GM23248 (cell line): ENCODE measurements around the gene VPS35L. TPM values are rescaled to one million over a fixed set of nuclear protein-coding genes. Genes with fewer than 3 reads are reported as not detected.

Experiments
- DNase-seq: peaks from one replicate; pipeline ENCODE4 v3.0.0-alpha.2; 2015
- H2AFZ ChIP-seq: fragments of 200-600 bp; sonication (generic); 2 replicates; pipeline ENCODE4 v1.6.1; 2016; ENCODE audit warnings: antibody characterized with exemption
- H3F3A ChIP-seq: fragments of 200-600 bp; sonication (generic); 2 replicates; pipeline ENCODE4 v1.6.1; 2016; ENCODE audit warnings: mild to moderate bottlenecking, antibody characterized with exemption, mixed run types; ENCODE audit not compliant: insufficient read depth
- H3K27ac ChIP-seq: fragments of 200-600 bp; sonication (generic); 2 replicates; pipeline ENCODE4 v1.5.1; 2016; ENCODE audit warnings: mild to moderate bottlenecking
- H3K27me3 ChIP-seq: fragments of 200-600 bp; sonication (generic); replicated peaks from 2 replicates; pipeline ENCODE4 v1.6.1; 2016; ENCODE audit warnings: mild to moderate bottlenecking; ENCODE audit not compliant: insufficient read depth
- H3K36me3 ChIP-seq: fragments of 200-600 bp; sonication (generic); 2 replicates; pipeline ENCODE4 v1.6.1; 2016; ENCODE audit warnings: low read depth, mild to moderate bottlenecking
- H3K4me1 ChIP-seq: fragments of 200-600 bp; sonication (generic); 2 replicates; pipeline ENCODE4 v1.6.1; 2016; ENCODE audit warnings: mild to moderate bottlenecking; ENCODE audit not compliant: insufficient read depth
- H3K4me2 ChIP-seq: fragments of 200-600 bp; sonication (generic); one replicate; pipeline ENCODE4 v1.6.1; 2016; ENCODE audit warnings: mild to moderate bottlenecking; ENCODE audit not compliant: unreplicated experiment
- H3K4me3 ChIP-seq: fragments of 200-600 bp; sonication (generic); 2 replicates; pipeline ENCODE4 v1.5.1; 2016; ENCODE audit warnings: mild to moderate bottlenecking
- H3K79me2 ChIP-seq: fragments of 200-600 bp; sonication (generic); 2 replicates; pipeline ENCODE4 v1.6.1; 2016; ENCODE audit warnings: mild to moderate bottlenecking; ENCODE audit not compliant: insufficient read depth
- H3K9ac ChIP-seq: fragments of 200-600 bp; sonication (generic); 2 replicates; pipeline ENCODE4 v1.6.1; 2016; ENCODE audit warnings: mild to moderate bottlenecking
- H3K9me2 ChIP-seq: fragments of 200-600 bp; sonication (generic); 2 replicates; pipeline ENCODE4 v1.6.1; 2016; ENCODE audit warnings: mixed run types, mild to moderate bottlenecking, moderate library complexity; ENCODE audit not compliant: insufficient read depth
- H3K9me3 ChIP-seq: fragments of 200-600 bp; sonication (generic); one replicate; pipeline ENCODE4 v1.6.1; 2017; ENCODE audit warnings: low read depth
- H4K20me1 ChIP-seq: fragments of 200-600 bp; sonication (generic); 2 replicates; pipeline ENCODE4 v1.6.0; 2016; ENCODE audit not compliant: insufficient read depth
- EZH2 ChIP-seq: fragments of 200-600 bp; sonication (generic); IDR thresholded peaks from 2 replicates; pipeline ENCODE4 v1.6.1; 2018; ENCODE audit warnings: antibody characterized with exemption, mild to moderate bottlenecking; ENCODE audit not compliant: insufficient read depth, poor library complexity, severe bottlenecking
- EZH2phosphoT487 ChIP-seq: fragments of 200-600 bp; sonication (generic); IDR thresholded peaks from 2 replicates; pipeline ENCODE4 v1.6.1; 2018; ENCODE audit warnings: antibody characterized with exemption, moderate library complexity, mild to moderate bottlenecking, low read depth; ENCODE audit not compliant: insufficient read depth
- WGBS, 2 experiments: methylation state at CpG; one replicate each; pipeline ENCODE4 v1.1.6; 2015 to 2017; ENCODE audit warnings: low lambda C conversion rate in 2 of 2, low coverage in 1 of 2; ENCODE audit errors: missing lambda C conversion rate in 2 of 2; 5-methylcytosine and 5-hydroxymethylcytosine counted together
- in situ Hi-C: fragments of 300-500 bp; cut with MboI; formaldehyde crosslinking; loops from 2 replicates; pipeline ENCODE4 v1.15.0; 2020
- polyA plus RNA-seq: library from polyadenylated mRNA; unstranded; fragments of >200 nt; fragmentation: Nextera tagmentation; extraction: Ambion mirVana; gene quantifications from 2 replicates; pipeline ENCODE4 v1.2.1, GENCODE V29; 2016
- total RNA-seq: library from RNA; depleted of rRNA; stranded (reverse); fragments of >200 nt; shearing (Covaris generic); gene quantifications from 2 replicates; pipeline ENCODE4 v1.2.3, GENCODE V29; 2014

VPS35L gene
- total and polyA plus RNA-seq, 2 experiments from 2014 or later, result 19.9 to 58.2 TPM

DNA sequence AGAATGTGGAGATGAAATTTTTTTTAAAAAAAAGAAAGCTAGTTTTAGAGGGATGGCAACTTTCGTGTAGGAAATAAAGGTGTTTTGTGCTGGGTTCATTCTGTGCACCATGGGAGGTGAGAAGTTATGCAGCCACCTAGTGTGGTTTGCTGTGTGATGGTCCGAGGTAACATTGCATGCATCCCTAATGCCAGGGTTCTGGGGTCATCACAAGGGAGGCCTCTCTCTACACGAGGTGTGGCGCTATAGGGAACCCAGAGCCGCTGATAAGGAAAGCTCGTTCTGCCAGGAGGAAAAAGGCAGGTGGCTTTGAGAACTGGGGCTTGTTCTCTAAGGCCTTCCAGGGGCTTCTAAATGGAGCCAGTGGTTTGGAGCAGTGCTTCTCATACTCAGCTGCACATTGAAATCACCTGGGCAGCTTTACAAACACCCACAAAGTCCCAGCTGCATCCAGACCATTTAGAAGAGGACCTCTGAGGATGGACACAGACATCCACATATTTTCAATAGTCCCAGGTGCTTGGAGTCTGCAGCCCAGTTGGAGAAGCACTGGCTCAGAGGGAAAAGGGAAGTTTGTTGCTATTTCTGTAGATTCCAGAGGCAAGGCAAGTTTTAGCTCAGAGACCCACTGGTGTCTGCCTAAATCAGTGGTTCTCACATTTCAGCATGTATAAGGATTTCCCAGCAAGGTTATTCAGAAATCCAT, 43.5 kb downstream of the VPS35L start:
- Histone ChIP-seq H3K9me3 (no peaks in the 10 kb centered on the region), H3K27ac (no peak overlapping the region), H3K4me3 (no peak overlapping the region), H3K4me1 (peaks cover 16% of the 10 kb centered on the region), H3K36me3 (peaks cover 5% of the 10 kb centered on the region), H3K79me2 (no peaks in the 10 kb centered on the region), H4K20me1 (no peaks in the 10 kb centered on the region), H3K27me3 (no peaks in the 10 kb centered on the region), H3K9me2 (no peaks in the 10 kb centered on the region), H3K4me2 (no peak overlapping the region), H2AFZ (no peak overlapping the region), H3K9ac (no peak overlapping the region), H3F3A (peaks cover 10% of the 10 kb centered on the region; the same call in 1 of the 2 replicates)
- WGBS, 2 experiments, result 85 to 86% methylated on average over 6 of the region's 6 CpGs
- DNase-seq, result no peak
- TF ChIP-seq EZH2, result no peak
- no peak for TF ChIP-seq EZH2phosphoT487
- in situ Hi-C loops, result no loop called here

GRCh38 chr16:19599968-19600716, 44.6 kb downstream of the VPS35L start:
- Histone ChIP-seq H3K9me2 (no peaks in the 10 kb centered on the region), H3K79me2 (no peaks in the 10 kb centered on the region), H3K36me3 (peaks cover 5% of the 10 kb centered on the region), H3K4me3 (no peak overlapping the region), H3K27ac (no peak overlapping the region), H3K9me3 (no peaks in the 10 kb centered on the region), H4K20me1 (no peaks in the 10 kb centered on the region), H3K9ac (no peak overlapping the region), H3K4me1 (peaks cover 11% of the 10 kb centered on the region), H2AFZ (no peak overlapping the region), H3K27me3 (no peaks in the 10 kb centered on the region), H3F3A (peaks cover 10% of the 10 kb centered on the region), H3K4me2 (no peak overlapping the region)
- no peak for DNase-seq
- TF ChIP-seq EZH2, result no peak
- TF ChIP-seq EZH2phosphoT487, result no peak
- in situ Hi-C loops, result loop anchor here (10.0 kb wide), 1 partner anchor 285 kb away; the partner anchor contains the start of gene GPRC5B
- WGBS, 2 experiments, result 79 to 80% methylated on average over 5 of the region's 5 CpGs

DNA sequence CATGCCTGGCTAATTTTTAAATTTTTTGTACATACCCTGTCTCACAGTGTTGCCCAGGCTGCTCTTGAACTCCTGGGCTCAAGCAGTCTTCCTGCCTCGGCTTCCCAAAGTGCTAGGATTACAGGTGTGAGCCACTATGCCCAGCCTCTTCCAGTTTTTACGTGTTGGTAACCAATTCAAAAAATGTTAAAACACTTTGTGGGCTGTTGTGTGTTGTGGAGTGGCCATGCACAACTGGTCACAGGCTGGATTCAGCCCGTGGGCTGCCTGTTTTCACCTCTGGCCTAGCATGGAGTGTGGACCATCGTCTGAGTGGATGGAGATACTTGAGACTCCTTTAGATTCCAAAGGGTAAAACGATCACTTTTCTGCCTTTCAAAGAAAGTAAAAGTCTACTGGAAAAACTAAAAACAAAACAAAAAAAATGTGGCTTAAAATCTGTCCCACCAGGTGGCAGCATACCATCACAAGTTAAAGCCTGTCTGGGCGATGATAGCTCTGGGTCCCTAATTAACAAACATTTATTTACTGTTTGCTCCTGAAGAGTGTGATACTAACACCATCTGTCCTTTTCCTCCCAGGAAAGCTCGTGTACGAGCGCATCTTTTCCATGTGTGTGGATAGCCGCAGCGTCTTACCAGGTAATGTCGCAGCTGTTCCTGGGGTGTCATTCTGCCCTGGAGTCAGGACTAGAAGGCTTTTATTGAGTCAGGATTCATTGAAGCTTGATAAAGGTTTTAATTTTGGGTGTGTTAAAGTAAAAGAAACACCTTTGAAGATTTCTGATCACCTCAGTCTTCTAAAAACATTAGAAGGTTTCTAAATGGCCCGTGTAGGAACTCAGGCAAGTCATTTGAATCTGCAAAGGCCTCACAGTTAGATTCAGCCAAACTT, 45.8 kb downstream of the VPS35L start:
- 0 out of 2 replicates have a peak overlapping the region, but pooled peaks have one; percentile 26 for H3K9ac ChIP-seq
- 46 to 49% methylated on average over 13 of the region's 13 CpGs for WGBS, 2 experiments
- no peak overlapping the region for H2AFZ ChIP-seq
- peaks cover 5% of the 10 kb centered on the region for H3K36me3 ChIP-seq
- in situ Hi-C loops, result loop anchor here (10.0 kb wide), 1 partner anchor 283 kb away; the partner anchor contains the start of gene GPRC5B
- TF ChIP-seq EZH2 (no peak), EZH2phosphoT487 (no peak)
- H3K4me2 ChIP-seq, result no peak overlapping the region
- no peaks in the 10 kb centered on the region for H3K9me2 ChIP-seq
- no peaks in the 10 kb centered on the region for H3K9me3 ChIP-seq
- peak; percentile 64 for DNase-seq
- no peaks in the 10 kb centered on the region for H4K20me1 ChIP-seq
- peaks cover 11% of the 10 kb centered on the region for H3F3A ChIP-seq
- H3K4me1 ChIP-seq, result 0 out of 2 replicates have a peak, but pooled peaks cover 4% of the 10 kb centered on the region
- no peak overlapping the region for H3K27ac ChIP-seq
- H3K79me2 ChIP-seq, result no peaks in the 10 kb centered on the region
- no peak overlapping the region for H3K4me3 ChIP-seq
- no peaks in the 10 kb centered on the region for H3K27me3 ChIP-seq

DNA sequence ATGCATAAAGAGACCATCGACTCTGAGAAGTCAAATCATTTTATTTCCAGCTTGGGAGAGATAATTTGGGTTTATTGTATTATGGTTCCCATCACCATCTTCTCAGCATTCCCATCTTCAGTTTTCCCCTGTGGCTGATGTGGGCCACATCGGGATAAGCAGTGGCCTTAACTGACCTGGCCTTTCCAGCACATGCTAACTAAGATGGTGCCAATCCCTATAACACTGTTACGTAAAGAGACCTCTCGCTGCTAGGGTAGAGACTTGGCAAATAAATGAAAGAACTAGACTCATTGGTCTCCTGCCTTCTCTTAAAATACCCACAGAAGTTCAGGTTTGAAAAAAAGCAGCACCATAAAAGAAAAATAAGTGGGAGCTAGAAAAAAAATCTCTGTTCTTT, 49.4 kb downstream of the VPS35L start:
- Histone ChIP-seq H3F3A (peaks cover 33% of the 10 kb centered on the region), H3K79me2 (no peaks in the 10 kb centered on the region), H3K27me3 (no peaks in the 10 kb centered on the region), H3K4me3 (no peak overlapping the region), H3K4me2 (no peak overlapping the region), H4K20me1 (no peaks in the 10 kb centered on the region), H3K36me3 (peaks cover 5% of the 10 kb centered on the region), H3K9ac (no peak overlapping the region), H3K27ac (no peak overlapping the region), H3K4me1 (peaks cover 27% of the 10 kb centered on the region), H3K9me3 (no peaks in the 10 kb centered on the region), H2AFZ (no peak overlapping the region), H3K9me2 (no peaks in the 10 kb centered on the region)
- WGBS, 2 experiments, result 94 to 97% methylated on average over 4 of the region's 4 CpGs
- TF ChIP-seq EZH2 (no peak), EZH2phosphoT487 (no peak)
- in situ Hi-C loops, result loop anchor here (10.0 kb wide), 1 partner anchor 280 kb away; the partner anchor contains the start of gene GPRC5B
- DNase-seq, result no peak
